Erythroblast (primary cell): ENCODE results near the gene FBXL22.

Source experiments
- GATA1 ChIP-seq: IDR thresholded peaks from 2 replicates; pipeline ENCODE4 v1.6.1; 2011; ENCODE audit warnings: low read depth, mild to moderate bottlenecking, control low read depth, low read length, moderate library complexity
- POLR2A ChIP-seq: IDR thresholded peaks from 2 replicates; pipeline ENCODE4 v1.6.1; 2011; ENCODE audit warnings: mild to moderate bottlenecking, low read length

- TF ChIP-seq POLR2A, result no peak
- TF ChIP-seq GATA1, result no peak
Measured at GRCh38 chr15:63582179-63582578, 15.0 kb upstream of the FBXL22 start.
